Measurements from ENCODE around the gene C4BPB. TPM values are rescaled to one million over a fixed set of nuclear protein-coding genes. Genes with fewer than 3 reads are reported as not detected.

Gene C4BPB
- total and polyA plus RNA-seq, 2 of the 13 experiments (the other 11 are each of a cell fraction or from before 2014, with no cell fraction given), result 155 to 266 TPM

DNA sequence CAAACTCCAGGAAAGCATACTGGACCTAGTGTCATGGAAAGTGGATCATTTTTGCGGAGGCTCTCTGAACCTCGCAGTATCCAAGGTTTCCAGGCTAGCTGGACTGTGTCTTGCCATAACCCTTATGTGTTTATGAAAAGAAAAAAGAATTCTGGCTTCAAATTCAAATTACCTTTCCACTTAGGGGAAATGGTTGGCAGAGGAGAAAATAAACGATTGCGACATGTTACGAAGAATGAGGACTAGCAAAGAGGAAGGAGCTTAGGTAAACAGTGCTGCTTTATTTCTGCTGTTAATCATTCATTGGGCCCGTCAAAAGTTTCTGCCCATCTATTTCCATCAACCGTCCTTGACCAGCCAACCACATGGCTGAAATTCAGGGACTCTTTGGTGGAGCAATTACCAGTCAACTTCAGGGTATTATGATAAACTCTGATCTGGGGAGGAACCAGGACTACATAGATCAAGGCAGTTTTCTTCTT, 15.3 kb downstream of the C4BPB start, which contains the start of gene C4BPA (continued):
- TF ChIP-seq, protein P1, sequence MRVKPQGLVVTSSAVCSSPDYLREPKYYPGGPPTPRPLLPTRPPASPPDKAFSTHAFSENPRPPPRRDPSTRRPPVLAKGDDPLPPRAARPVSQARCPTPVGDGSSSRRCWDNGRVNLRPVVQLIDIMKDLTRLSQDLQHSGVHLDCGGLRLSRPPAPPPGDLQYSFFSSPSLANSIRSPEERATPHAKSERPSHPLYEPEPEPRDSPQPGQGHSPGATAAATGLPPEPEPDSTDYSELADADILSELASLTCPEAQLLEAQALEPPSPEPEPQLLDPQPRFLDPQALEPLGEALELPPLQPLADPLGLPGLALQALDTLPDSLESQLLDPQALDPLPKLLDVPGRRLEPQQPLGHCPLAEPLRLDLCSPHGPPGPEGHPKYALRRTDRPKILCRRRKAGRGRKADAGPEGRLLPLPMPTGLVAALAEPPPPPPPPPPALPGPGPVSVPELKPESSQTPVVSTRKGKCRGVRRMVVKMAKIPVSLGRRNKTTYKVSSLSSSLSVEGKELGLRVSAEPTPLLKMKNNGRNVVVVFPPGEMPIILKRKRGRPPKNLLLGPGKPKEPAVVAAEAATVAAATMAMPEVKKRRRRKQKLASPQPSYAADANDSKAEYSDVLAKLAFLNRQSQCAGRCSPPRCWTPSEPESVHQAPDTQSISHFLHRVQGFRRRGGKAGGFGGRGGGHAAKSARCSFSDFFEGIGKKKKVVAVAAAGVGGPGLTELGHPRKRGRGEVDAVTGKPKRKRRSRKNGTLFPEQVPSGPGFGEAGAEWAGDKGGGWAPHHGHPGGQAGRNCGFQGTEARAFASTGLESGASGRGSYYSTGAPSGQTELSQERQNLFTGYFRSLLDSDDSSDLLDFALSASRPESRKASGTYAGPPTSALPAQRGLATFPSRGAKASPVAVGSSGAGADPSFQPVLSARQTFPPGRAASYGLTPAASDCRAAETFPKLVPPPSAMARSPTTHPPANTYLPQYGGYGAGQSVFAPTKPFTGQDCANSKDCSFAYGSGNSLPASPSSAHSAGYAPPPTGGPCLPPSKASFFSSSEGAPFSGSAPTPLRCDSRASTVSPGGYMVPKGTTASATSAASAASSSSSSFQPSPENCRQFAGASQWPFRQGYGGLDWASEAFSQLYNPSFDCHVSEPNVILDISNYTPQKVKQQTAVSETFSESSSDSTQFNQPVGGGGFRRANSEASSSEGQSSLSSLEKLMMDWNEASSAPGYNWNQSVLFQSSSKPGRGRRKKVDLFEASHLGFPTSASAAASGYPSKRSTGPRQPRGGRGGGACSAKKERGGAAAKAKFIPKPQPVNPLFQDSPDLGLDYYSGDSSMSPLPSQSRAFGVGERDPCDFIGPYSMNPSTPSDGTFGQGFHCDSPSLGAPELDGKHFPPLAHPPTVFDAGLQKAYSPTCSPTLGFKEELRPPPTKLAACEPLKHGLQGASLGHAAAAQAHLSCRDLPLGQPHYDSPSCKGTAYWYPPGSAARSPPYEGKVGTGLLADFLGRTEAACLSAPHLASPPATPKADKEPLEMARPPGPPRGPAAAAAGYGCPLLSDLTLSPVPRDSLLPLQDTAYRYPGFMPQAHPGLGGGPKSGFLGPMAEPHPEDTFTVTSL (CRISPR knock-in tag; IDR thresholded peaks at IDR 0.05; ENCODE audit: borderline replicate concordance), result peak; percentile 67; the same call in 1 of the 2 replicates
- TF ChIP-seq ZNF782 (CRISPR knock-in tag; IDR thresholded peaks at IDR 0.05; ENCODE audit: borderline replicate concordance) (no peak), MEIS1 (CRISPR knock-in tag; IDR thresholded peaks at IDR 0.05; ENCODE audit: borderline replicate concordance) (0 out of 2 replicates have a peak, but pooled peaks have one; percentile 4), ARHGAP35 (CRISPR knock-in tag; IDR thresholded peaks at IDR 0.05; ENCODE audit: borderline replicate concordance) (no peak), NFE2 (CRISPR knock-in tag; IDR thresholded peaks at IDR 0.05) (no peak), RARG (CRISPR knock-in tag; IDR thresholded peaks at IDR 0.05; ENCODE audit: low read depth) (no peak), ZBTB7A (CRISPR knock-in tag; IDR thresholded peaks at IDR 0.05) (no peak), SMAD1 (CRISPR knock-in tag; IDR thresholded peaks at IDR 0.05; ENCODE audit: borderline replicate concordance, low read depth) (no peak), HMGA1 (CRISPR knock-in tag; conservative IDR thresholded peaks at IDR 0.05) (no peak), FOXJ3 (CRISPR knock-in tag; IDR thresholded peaks at IDR 0.05; ENCODE audit: borderline replicate concordance) (peak; percentile 77; the same call in 1 of the 2 replicates), IRF2 (CRISPR knock-in tag; IDR thresholded peaks at IDR 0.05) (0 out of 2 replicates have a peak, but pooled peaks have one; percentile 44), MAFK (conservative IDR thresholded peaks at IDR 0.05 in 1 of 2, IDR thresholded peaks at IDR 0.05 in 1 of 2; ENCODE audit: low read length in 2 of 2) (no peak), ZNF317 (CRISPR knock-in tag; IDR thresholded peaks at IDR 0.05) (0 out of 2 replicates have a peak, but pooled peaks have one; percentile 38), SOX5 (CRISPR knock-in tag; IDR thresholded peaks at IDR 0.05; ENCODE audit: borderline replicate concordance) (peak; percentile 82)
- TF ChIP-seq, protein P2, sequence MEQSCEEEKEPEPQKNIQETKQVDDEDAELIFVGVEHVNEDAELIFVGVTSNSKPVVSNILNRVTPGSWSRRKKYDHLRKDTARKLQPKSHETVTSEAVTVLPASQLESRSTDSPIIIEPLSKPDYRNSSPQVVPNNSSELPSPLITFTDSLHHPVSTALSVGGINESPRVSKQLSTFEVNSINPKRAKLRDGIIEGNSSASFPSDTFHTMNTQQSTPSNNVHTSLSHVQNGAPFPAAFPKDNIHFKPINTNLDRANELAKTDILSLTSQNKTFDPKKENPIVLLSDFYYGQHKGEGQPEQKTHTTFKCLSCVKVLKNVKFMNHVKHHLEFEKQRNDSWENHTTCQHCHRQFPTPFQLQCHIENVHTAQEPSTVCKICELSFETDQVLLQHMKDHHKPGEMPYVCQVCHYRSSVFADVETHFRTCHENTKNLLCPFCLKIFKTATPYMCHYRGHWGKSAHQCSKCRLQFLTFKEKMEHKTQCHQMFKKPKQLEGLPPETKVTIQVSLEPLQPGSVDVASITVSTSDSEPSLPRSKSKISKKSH (CRISPR knock-in tag; IDR thresholded peaks at IDR 0.05; ENCODE audit: borderline replicate concordance), result no peak
- TF ChIP-seq, protein P3, sequence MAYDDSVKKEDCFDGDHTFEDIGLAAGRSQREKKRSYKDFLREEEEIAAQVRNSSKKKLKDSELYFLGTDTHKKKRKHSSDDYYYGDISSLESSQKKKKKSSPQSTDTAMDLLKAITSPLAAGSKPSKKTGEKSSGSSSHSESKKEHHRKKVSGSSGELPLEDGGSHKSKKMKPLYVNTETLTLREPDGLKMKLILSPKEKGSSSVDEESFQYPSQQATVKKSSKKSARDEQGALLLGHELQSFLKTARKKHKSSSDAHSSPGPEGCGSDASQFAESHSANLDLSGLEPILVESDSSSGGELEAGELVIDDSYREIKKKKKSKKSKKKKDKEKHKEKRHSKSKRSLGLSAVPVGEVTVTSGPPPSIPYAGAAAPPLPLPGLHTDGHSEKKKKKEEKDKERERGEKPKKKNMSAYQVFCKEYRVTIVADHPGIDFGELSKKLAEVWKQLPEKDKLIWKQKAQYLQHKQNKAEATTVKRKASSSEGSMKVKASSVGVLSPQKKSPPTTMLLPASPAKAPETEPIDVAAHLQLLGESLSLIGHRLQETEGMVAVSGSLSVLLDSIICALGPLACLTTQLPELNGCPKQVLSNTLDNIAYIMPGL (CRISPR knock-in tag; IDR thresholded peaks at IDR 0.05; ENCODE audit: borderline replicate concordance in 1 of 2, low read depth in 1 of 2), result 0 out of 4 replicates have a peak, but pooled peaks have one; percentile 12 to 40
- TF ChIP-seq, protein P4, sequence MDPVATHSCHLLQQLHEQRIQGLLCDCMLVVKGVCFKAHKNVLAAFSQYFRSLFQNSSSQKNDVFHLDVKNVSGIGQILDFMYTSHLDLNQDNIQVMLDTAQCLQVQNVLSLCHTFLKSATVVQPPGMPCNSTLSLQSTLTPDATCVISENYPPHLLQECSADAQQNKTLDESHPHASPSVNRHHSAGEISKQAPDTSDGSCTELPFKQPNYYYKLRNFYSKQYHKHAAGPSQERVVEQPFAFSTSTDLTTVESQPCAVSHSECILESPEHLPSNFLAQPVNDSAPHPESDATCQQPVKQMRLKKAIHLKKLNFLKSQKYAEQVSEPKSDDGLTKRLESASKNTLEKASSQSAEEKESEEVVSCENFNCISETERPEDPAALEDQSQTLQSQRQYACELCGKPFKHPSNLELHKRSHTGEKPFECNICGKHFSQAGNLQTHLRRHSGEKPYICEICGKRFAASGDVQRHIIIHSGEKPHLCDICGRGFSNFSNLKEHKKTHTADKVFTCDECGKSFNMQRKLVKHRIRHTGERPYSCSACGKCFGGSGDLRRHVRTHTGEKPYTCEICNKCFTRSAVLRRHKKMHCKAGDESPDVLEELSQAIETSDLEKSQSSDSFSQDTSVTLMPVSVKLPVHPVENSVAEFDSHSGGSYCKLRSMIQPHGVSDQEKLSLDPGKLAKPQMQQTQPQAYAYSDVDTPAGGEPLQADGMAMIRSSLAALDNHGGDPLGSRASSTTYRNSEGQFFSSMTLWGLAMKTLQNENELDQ (CRISPR knock-in tag; IDR thresholded peaks at IDR 0.05; ENCODE audit: borderline replicate concordance), result no peak
